GM21717 (cell line): ENCODE measurements around the gene PRR36.

ENCODE experiments used
- ATAC-seq: cut with Tn5 transposase; IDR thresholded peaks from one replicate; pipeline ENCODE4 v1.9.1; 2021; ENCODE audit warnings: mild to moderate bottlenecking, moderate library complexity; ENCODE audit not compliant: unreplicated experiment

Gene PRR36

DNA sequence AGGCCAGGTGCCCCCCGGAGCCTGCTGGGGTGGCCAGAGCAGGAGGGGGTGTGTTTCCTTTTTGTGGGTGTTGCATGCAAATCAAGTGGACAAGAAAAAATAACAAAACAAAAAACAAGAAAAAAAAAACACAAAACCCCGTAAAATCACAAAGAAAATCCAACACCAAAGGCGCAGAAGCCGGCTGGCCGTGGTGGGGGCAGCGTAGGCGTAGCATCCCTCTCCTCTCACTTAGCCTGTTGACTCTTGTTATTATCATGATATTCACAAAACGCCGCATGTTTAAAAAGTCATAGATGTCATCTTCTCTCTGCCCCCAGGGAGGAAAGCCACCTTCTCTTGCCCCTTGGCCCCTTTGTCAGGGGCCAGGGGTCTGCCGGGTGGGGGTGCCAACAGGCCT lies 39.5 kb upstream of the PRR36 start:
- no peak for ATAC-seq

DNA sequence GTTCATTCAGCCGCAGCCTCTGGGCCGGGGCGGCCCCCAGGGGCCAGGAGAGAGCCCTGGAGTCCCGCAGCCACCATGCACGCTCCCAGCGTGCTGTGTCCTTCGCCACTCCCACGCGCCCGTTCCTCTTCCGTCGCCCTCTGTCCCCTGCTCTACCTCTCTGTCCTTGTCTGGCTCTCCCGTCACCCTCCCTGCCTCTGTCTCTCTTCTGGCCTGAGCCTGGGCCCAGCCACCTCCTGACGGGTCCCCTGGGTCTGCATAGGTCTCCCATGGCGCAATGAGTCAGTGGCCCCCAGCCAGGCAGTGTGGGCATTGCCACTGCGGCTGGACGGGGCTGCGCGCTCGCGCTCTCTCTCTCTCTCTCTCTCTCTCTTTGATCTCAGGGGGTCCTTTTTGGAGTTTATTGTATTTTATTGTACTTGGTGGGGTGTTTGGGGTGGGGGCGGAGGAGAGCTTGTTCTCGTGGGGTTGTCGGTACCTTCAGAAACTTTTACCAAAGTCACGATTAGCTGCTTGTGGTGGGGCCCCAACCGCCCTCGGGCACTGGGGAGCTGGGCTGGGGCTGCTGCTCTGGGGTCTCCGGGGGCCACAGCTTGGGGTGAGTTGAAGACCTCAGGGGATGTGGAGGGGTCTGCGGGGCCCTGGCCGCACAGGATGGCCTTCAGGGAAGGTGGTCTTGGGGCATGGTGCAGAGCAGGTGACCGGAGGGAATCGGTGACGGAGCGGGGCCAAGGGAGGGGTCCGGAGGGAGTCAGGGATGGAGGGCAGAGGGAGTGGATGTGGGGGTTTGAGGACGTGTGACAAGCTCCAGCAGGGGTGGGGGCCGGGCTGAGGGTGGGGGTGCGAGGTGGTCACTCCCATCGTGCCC lies 38.7 kb upstream of the PRR36 start:
- no peak for ATAC-seq

DNA sequence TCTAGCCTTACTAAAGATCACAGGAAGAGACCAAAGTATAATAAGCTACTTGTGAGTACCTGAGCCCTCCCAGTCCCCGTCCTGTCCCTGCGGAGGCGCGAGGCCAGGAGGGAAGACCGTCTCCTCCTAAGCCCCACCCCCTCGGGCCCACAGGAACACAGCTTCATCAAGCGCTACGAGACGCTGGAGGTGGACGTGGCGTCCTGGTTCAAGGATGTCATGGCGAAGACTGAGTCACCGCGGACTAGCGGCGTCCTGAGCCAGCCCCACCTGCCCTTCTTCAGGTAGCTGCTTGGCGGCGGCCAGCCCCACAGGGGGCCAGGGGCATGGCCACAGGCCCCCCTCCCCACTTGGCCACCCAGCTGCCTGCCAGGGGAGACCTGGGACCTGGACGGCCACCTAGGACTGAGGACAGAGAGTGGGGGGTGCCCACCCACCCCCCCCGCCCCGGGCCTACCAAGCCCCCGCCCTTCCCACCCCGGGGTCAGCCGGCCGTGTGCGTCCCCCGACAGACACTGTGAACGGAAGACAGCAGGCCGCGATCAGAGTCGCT lies 38.0 kb upstream of the PRR36 start:
- ATAC-seq: no peak

DNA sequence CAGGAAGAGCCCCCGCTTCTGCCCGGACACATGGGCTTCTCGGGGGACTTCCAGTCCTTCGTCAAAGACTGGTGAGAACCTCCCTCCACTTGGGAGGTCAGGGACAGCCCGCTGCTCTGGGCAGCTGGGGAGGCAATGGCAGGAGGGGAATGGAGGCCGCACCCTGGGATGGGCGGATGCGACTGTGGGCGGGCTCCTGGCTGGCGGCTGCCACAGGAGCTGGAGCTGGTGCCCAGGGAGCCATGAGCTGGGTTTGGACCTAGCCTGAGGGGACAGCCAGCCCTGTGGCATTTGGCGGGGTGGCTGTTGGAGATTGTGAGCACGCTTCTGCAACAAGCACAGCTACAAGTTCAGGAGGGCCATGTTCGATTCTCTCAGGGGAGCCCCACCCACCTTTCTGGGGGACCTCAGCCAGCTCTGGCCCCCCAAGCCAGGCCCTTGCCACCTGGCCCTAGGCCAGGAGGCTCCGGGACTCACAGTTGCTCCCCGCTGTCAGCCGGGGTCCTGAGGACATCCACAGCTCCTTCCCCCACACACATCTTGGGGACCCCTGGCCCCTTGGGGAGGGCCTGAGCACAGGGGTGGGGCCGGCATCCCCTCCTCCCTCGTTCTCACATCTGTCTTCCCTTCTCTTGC lies 37.4 kb upstream of the PRR36 start:
- no peak for ATAC-seq

DNA sequence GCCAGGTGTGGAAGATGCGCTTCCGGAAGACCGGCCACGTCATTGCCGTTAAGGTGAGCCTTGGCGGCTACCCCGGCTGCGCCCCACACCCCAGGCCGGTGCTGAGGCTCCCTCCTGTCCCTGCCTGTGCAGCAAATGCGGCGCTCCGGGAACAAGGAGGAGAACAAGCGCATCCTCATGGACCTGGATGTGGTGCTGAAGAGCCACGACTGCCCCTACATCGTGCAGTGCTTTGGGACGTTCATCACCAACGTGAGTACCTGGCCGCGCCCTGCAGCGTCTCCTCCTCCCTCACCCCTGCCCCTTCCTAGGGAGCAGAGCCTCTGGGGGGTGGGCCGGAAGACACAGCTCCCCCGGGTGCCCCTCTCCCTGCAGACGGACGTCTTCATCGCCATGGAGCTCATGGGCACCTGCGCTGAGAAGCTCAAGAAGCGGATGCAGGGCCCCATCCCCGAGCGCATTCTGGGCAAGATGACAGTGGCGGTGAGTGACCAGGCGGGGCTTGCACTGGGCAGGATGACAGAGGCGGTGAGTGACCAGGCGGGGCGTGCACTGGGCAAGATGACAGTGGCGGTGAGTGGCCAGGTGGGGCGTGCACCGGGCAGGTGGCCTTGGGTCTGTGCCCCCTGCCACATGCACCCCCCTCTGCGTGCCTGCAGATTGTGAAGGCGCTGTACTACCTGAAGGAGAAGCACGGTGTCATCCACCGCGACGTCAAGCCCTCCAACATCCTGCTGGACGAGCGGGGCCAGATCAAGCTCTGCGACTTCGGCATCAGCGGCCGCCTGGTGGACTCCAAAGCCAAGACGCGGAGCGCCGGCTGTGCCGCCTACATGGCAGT lies 36.4 kb upstream of the PRR36 start:
- ATAC-seq: no peak

DNA sequence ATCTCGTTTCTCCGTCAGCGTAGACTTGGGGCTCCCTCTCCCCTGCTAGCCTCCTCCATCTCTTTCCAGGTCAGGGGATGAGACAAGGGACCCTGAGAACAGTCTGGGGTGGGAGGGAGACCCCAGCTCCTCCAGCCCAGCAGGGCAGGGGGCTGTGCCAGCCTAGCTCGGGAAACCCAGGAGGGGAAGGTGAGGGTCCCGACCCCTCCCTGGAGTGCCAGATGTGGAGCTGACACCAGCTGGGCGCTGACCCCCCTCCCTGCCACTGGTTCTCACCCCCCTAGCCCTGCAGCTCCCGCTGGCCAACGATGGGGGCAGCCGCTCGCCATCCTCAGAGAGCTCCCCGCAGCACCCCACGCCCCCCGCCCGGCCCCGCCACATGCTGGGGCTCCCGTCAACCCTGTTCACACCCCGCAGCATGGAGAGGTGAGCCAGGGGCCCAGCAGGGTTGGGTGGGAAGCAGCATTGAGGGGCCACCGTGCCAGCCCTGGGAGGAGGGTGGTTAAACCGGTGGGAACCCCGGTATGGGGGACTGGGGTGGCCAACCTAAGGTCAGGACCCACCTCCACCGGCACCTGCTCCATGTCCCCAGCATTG lies 35.4 kb upstream of the PRR36 start:
- ATAC-seq: no peak

DNA sequence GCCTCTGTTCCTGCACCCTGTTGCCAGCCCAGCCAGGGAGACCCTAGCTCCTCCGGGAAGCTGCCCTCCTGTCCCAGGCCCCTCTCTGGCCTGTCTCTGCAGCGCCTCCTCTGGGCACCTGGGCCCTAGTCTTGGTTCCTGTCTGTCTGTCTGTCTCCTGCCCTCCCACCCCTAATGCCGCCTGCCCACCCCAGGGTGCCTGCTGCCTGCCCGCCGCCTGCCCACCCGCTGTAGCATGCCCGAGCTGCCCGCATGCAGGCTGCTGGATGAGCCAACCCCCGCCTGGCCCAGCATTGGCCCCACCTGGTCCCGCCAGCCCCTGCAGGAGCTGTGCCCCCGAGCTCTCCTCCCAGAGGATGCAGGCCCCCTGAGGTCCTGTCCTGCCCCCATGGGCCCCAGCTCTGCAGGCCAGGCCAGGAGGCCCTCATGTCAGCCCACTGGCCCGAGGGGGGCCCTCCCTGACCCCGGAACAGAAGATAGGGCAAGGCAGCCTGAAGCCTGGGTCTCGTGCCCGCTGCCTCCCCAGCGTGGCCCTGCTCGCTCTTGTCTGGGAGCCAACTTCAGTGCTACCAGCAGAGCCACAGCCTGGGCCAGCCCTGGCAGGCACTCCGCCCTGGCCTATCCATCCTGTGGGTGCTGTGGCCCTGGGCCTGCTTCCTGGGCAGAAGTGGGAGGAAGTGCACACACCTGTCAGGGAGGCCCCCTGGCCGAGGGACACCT lies 34.7 kb upstream of the PRR36 start:
- ATAC-seq: no peak

DNA sequence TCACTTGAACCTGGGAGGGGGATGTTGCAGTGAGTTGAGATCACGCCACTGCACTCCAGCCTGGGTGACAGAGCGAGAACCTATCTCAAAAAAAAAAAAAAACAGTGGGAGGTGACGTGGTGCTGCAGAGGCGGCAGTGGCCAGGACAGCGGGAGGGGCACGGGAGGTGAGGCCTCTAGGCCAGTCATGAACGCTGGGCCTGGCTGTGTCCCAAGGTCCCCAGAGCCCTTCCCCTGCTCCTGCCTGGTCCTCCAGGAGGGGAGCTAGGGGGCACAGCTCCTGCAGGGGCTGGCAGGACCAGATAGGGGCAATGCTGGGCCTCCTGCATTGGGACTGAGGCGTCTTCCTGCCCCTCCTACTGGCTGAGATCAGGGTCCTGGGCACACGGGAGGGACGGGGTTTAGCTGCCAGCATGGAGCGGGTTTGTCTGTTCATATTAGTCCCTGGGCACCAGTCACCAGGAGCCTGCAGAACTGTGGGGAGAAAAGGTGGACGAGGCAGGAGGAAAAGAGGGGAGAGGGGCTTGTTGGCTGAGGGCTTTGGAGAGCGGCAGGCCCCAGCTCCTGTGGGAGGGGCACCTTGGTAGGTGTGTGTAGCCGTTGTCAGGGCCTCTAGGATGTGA lies 34.0 kb upstream of the PRR36 start:
- ATAC-seq: no peak

DNA sequence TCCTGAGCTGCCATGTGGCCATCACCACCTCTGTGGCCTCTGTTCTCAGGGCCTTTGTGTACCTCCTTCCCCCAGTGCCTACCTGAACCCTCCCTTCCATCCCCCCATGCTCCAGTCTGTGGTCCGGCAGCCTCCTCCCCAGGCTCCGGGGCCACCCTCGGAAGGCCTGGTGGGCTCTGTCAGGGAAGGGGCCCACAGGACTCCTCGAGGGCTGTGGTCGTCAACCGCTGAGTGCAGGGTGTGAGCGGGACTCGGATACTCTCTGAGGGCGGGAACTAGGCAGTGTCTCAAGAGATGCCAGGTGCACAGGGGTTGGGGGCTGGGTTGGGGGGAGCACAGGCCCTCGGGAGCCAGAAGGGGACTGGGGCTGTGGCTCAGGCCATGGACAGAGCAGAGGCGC lies 33.4 kb upstream of the PRR36 start:
- ATAC-seq: no peak

DNA sequence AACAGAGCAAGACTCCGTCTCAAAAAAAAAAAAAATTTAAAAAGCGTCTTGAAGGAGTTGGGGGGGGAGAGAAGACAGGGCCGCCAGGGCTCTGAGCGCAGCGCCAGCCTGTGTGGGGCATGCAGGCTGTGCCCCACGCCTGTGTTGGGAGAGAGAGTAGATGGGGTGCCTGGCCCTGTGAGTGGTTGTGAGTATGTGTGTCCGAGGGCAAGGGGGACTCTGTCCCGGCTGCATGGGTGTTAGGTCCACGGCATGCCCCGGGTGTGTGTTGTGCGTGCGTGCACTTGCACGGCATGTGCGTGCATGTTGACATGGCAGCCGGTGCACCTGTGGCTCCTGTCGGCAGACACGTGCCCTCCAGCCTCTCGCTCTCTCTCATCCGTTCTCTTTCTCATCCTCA lies 32.9 kb upstream of the PRR36 start:
- ATAC-seq: no peak

DNA sequence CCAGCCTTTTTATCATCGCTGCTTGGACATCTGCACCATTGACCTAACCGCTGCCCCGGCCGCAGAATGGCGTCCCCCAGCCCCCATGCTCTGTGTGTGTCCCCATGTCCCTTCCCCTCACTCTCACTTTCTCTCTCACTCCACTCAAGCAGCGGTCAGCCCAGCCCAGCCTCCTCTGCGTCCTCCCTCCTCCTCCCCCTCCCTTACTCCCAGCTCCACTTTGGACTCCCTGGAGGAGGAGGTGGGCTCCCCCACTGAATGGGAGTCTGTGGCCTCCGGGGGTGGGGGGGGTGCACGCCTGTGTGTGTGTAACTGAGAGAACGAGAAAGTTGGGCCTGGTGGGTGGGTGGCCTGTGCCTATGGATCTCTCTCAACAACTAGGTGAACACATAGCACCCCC lies 31.7 kb upstream of the PRR36 start:
- ATAC-seq: no peak

DNA sequence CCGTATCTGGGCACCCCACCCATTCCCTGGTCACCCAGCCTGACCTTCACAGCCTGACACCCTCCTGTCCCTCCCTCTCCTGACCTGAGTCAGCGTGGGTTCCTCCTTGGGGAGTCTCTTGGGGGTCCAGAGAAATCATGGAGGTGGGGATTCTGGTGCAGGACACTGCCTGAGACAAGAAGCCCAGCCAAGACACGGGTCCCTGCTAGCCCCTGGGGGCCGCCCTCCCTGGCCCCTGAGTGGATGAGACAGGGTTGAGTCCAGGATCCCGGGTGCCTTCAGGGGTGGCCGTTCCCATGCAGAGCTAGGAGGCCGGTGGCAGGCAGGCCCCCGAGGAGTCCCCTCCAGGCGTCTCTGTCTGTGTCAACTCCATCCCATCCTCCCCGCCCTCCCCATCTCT lies 31.1 kb upstream of the PRR36 start:
- ATAC-seq: no peak

DNA sequence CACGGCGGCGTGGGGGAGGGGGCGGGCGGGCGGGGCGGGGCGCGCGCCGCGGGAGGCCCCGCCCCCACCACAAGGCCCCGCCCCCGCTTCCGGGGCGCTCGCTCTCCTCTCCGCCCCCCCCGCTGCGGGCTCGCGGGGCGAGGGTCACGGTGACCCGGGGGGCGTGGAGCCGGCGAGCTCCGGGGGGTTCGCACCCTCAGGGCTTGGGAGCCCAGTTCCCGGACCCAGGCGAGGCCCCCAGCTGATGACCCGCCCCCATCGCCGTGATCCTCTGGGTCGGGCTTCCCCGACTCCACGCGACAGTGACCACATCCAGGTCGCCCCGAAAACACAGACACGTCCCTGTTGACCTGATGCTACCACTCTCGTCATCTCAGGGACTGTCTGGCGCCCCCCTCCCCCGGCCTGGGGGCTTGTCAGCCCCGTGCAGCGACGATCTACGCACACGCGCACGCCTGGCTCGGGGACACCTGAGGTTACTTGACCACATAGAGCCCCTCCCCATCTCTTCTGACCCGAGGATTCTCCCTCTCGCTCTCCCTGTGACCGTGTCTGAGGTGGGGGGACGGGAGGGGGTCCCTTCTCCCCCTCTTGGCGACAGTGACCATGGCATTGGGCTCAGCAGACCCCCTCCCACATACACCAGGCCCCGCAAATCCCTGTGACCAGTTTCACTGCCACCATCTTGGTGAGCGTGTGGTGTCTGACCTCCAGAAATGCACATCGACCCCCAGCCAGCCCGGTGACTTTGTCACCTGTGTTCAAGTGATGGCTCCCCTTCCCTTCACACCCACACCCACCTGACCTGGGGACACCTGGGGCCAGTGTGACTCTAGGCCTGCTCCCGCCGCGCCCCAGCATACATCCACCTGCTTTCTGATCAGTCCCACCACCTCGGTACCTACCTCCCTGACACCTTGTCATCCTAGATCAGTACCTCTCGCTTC lies 30.2 kb upstream of the PRR36 start:
- peak; percentile 13 for ATAC-seq

DNA sequence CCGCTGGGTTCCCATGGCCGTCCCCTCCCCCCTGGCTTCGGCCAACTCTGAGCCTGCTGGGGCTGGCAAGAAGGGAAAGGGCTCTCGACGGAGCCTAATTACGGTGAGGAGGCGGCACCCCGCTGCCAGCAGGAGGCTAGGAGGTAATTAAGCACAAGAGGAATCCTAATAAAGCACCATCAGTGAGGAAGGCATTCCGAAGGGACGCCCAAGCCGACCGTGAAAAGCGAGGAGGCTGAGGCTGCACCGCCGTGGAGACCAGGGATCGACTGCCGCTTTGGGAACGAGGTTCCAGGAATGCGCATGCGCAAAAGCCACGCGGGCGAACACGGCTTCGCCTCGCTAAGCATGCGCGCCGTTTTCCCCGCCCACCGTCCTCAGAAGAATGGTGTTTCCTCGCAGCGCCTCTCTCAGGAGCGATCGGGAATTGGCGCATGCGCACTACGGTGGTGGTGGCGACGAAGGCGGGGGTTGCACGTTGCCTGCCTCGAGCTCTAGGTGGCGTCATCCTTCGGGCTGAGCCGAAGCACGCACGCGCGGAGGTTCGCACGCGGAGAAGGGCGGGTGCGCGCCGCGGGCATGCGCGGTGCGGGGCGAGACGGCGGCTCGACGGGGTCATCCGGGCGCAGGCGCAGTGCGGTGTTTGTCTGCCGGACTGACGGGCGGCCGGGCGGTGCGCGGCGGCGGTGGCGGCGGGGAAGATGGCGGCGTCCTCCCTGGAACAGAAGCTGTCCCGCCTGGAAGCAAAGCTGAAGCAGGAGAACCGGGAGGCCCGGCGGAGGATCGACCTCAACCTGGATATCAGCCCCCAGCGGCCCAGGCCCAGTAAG lies 29.3 kb upstream of the PRR36 start, which contains the start of gene MAP2K7:
Gene MAP2K7 (plus strand): TSS at position 634 of the 830 bp plus-strand sequence. CDS start 68 bp downstream, at position 702.
- peak; percentile 63 for ATAC-seq

DNA sequence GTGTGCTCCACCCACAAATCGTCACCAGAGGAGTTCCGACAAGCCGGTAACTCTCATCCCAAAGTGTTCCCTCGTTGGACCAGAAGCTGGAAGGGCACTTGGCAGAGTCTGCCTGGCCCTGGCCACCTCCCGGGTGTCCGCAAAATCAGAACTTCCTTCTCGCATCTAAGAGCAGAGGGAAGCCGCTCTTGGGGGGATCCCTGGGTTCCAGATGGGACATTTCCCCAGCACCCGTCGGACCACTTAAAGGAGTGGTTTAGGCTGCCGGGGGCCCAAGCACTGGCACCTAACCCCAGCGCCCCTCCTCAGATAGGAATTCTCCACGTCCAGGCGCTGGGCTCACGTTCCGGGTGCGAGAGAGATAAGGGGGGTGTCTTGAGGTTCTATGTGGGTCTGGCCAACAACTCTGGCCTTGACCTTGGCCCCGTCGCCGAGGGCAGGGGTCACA lies 28.6 kb upstream of the PRR36 start:
- ATAC-seq: peak; percentile 11

DNA sequence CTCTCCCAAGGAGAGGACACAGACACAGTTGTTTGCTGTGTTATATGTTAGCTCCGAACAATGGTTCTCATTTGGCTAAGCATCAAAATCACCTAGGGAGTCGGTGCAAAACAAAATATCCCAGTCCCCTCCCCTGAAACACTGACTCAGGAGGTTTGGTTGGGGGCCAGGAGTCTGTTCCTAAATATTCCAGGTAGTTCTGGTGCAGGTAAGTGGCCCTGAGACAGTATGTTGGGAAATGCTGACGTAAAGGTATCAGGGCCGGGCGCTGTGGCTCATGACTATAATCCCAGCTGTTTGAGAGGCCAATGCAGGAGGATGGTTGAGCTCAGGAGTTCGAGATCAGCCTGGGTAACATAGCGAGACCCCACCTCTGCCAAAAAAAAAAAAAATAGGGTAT lies 27.1 kb upstream of the PRR36 start:
- no peak for ATAC-seq

DNA sequence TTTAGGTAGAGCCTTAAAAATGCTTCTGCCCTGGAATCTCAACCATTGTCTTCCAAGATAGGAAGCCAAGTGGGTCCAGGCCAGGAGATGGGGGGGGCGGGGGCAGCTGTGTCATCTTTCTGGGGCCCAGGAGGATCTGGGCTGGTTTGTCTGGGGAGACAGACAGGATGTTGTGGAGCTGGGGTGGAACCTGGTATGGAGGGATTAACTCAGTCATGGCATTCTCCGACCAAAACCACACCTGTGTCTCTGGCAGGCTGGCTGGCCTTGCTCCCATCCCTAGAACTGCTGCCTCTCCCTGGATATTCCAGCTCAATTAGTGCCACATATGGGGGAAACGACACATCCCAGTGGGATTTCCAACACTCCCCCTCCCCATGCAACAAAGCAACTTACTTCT lies 26.7 kb upstream of the PRR36 start:
- ATAC-seq: no peak

DNA sequence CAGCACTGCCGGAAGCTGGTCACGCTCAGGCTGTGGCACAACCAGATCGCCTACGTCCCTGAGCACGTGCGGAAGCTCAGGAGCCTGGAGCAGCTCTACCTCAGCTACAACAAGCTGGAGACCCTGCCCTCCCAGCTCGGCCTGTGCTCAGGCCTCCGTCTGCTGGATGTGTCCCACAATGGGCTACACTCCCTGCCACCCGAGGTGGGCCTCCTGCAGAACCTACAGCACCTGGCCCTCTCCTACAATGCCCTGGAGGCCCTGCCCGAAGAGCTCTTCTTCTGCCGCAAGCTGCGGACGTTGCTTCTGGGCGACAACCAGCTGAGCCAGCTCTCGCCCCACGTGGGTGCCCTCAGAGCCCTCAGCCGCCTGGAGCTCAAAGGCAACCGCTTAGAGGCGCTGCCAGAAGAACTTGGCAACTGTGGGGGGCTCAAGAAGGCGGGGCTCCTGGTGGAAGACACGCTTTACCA lies 26.2 kb upstream of the PRR36 start:
- no peak for ATAC-seq
